ENCODE results near the gene ZNF592. TPM values are rescaled to one million over a fixed set of nuclear protein-coding genes. Genes with fewer than 3 reads are reported as not detected.

ZNF592 gene
- total RNA-seq, 4 donors from 2014 or later, result 19.2 to 35.2 (median 20.4) TPM

DNA sequence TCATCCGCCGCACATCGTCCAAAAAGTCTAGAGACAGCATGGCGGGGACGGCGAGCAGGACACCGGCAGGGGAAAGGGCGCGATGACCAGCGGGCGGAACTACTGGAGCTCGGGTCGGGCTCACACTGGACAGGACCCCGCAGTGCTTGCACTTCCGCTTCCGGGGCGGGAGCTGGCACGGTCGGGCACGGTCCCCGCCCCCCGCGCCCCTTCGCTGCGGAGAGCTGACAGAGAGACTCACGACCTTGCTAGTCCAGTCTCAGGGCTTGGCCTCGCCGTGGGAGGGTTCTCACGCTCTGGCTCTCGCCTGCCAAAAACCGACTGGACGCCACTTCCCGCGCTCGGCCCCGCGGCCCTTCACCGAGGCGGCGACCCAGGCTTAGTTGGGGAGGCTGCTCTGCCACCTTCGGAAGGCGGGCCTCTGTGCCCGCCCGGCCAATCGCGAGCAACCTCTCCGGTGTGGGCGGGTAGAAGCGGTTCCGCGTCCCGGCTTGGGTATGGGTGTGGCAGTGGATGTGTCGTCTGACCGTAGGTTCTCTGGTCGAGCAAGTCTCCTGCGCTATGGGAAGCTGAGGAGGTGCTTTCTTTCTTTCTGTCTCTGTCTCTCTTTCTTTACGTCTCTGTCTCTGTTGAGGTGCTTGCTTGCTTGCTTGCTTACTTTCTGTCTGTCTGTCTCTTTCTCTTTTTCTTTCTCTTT, 32.2 kb upstream of the ZNF592 start, which contains the start of gene SEC11A:
Gene SEC11A (minus strand): TSS at position 104 of the 697 bp plus-strand sequence. CDS start 64 bp downstream, at position 40.
- TF ChIP-seq, protein P1, sequence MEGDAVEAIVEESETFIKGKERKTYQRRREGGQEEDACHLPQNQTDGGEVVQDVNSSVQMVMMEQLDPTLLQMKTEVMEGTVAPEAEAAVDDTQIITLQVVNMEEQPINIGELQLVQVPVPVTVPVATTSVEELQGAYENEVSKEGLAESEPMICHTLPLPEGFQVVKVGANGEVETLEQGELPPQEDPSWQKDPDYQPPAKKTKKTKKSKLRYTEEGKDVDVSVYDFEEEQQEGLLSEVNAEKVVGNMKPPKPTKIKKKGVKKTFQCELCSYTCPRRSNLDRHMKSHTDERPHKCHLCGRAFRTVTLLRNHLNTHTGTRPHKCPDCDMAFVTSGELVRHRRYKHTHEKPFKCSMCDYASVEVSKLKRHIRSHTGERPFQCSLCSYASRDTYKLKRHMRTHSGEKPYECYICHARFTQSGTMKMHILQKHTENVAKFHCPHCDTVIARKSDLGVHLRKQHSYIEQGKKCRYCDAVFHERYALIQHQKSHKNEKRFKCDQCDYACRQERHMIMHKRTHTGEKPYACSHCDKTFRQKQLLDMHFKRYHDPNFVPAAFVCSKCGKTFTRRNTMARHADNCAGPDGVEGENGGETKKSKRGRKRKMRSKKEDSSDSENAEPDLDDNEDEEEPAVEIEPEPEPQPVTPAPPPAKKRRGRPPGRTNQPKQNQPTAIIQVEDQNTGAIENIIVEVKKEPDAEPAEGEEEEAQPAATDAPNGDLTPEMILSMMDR (IDR thresholded peaks at IDR 0.05; ENCODE audit: low read depth), result no peak

GRCh38 chr15:84721371-84721770, 27.0 kb upstream of the ZNF592 start:
- TF ChIP-seq, protein P1 (IDR thresholded peaks at IDR 0.05; ENCODE audit: low read depth), result no peak

- TF ChIP-seq, protein P1 (IDR thresholded peaks at IDR 0.05; ENCODE audit: low read depth), result no peak
Observed at GRCh38 chr15:84722628-84723027, 25.8 kb upstream of the ZNF592 start.

DNA sequence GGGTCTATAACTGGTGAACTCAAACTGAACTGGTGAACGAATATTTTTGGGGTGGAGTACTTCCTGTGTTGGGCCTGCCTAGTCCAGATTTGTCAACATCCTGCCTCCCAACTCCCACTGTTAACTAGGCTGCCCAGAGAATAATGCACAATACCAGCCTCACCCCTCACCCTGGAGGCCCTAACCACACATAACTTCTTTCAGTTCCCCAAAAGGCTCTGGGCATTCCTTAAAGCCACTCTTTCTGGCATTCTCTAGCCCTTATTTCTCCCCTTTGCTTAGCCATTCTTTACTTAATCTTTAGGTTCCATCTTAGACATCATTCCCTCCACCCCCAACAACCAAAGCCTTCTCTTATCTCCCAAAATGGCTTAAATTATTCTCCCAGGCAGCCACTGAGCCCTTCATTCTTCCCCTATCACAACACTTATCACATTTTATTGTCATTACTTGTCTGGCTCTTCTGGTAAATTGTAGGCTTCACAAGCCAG, 23.3 kb upstream of the ZNF592 start:
- TF ChIP-seq, protein P1 (IDR thresholded peaks at IDR 0.05; ENCODE audit: low read depth), result no peak

DNA sequence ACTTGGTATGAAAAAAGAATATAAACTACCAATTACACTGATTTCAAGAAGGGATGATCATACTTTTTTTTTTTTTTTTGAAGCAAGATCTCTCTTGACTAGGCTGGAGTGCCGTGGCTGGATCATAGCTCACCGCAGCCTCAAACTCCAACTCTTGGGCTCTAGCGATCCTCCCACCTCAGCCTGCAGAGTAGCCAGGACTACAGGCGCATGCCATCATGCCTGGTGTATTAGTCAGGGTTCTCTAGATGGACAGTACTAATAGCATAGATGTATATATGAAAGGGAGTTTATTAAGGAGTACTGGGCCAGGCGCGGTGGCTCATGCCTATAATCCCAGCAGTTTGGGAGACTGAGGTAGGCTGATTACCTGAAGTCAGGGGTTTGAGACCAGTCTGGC, 21.0 kb upstream of the ZNF592 start:
- TF ChIP-seq, protein P1 (IDR thresholded peaks at IDR 0.05; ENCODE audit: low read depth), result no peak

DNA sequence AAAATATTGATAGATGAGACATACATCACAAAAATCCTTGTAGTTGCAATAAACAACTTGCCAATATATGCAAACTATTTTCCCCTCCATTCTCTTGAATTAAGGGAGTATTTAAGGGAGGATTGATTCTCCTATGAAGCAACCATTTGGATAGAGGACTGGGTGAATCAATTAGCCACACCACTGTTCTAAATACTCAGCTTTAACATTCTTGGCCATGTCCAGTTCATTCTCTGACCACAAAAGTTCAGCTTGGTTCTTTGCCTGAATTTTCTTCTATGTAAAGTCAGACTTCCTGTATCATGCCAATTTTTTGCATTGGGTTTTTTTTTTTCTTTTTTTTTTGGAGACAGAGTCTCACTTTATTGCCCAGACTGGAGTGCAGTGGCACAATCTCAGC, 16.6 kb upstream of the ZNF592 start:
- TF ChIP-seq, protein P1 (IDR thresholded peaks at IDR 0.05; ENCODE audit: low read depth), result no peak

DNA sequence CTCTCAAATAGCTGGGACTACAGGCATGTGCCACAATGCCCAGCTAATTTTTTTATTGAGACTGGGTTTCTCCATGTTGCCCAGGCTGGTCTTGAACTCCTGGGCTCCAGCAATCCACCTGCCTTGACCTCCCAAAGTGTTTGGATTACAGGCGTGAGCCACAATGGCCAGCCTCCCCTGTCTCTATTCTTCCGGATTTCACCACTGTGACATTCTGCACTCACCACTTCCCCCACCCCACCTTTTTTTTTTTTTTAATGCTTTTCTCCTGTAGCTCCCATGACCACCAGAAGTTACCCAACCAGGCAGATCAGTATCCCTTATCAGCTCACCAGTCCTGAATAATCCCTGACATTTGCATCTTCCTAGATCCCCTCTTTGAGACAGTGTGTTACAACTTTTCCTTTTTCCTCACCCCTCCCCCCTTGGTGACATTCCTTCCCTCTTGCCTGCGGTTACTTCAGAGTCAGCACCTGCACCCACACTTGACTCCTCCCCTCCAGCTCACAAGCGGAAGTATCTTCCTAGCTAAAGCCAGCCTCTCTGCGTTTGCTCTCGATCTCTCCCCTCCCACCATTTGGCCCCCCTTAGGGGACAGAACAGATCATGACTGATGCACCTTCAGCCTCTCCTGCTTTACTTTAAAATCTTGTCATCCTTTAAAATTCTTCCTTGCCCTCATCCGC, 13.5 kb upstream of the ZNF592 start:
- TF ChIP-seq, protein P1 (IDR thresholded peaks at IDR 0.05; ENCODE audit: low read depth), result no peak
